Measurements from ENCODE around the gene PRKAR1A.

Gene PRKAR1A

GRCh38 chr17:68576137-68576536 is 63.9 kb downstream of the PRKAR1A start:
- Histone ChIP-seq H3K4me1 (ENCODE audit: control insufficient read depth, low read length) (no peaks in the 10 kb centered on the region), H3F3A (ENCODE audit: control insufficient read depth, insufficient read depth) (no peaks in the 10 kb centered on the region), H3K79me2 (ENCODE audit: control insufficient read depth, low read length) (no peaks in the 10 kb centered on the region), H4K20me1 (ENCODE audit: control insufficient read depth, insufficient read depth, low read depth, low read length) (no peaks in the 10 kb centered on the region), H3K9me3 (ENCODE audit: control insufficient read depth, insufficient read depth, low read length) (no peaks in the 10 kb centered on the region), H3K27ac (ENCODE audit: low read depth, low read length) (no peak overlapping the region), H3K4me3 (ENCODE audit: low read length) (no peak overlapping the region), H3K27me3 (ENCODE audit: control insufficient read depth, low read length) (0 out of 2 replicates have a peak, but pooled peaks cover 3% of the 10 kb centered on the region), H3K4me2 (ENCODE audit: low read length) (no peak overlapping the region), H3K36me3 (ENCODE audit: control insufficient read depth, low read length) (no peaks in the 10 kb centered on the region), H3K9me2 (replicated peaks; ENCODE audit: control insufficient read depth, low read length) (no peaks in the 10 kb centered on the region)
- TF ChIP-seq EZH2phosphoT487 (IDR thresholded peaks at IDR 0.05; ENCODE audit: borderline replicate concordance, low read length) (no peak), CTCF (IDR thresholded peaks at IDR 0.05; ENCODE audit: low read depth, low read length, poor library complexity, severe bottlenecking) (no peak)

- Histone ChIP-seq H3K9me2 (replicated peaks; ENCODE audit: control insufficient read depth, low read length) (no peaks in the 10 kb centered on the region), H4K20me1 (ENCODE audit: control insufficient read depth, insufficient read depth, low read depth, low read length) (no peaks in the 10 kb centered on the region), H3K4me2 (ENCODE audit: low read length) (no peak overlapping the region), H3K4me1 (ENCODE audit: control insufficient read depth, low read length) (no peaks in the 10 kb centered on the region), H3F3A (ENCODE audit: control insufficient read depth, insufficient read depth) (no peaks in the 10 kb centered on the region), H3K9me3 (ENCODE audit: control insufficient read depth, insufficient read depth, low read length) (no peaks in the 10 kb centered on the region), H3K4me3 (ENCODE audit: low read length) (no peak overlapping the region), H3K79me2 (ENCODE audit: control insufficient read depth, low read length) (no peaks in the 10 kb centered on the region), H3K36me3 (ENCODE audit: control insufficient read depth, low read length) (no peaks in the 10 kb centered on the region), H3K27me3 (ENCODE audit: control insufficient read depth, low read length) (0 out of 2 replicates have a peak, but pooled peaks cover 3% of the 10 kb centered on the region), H3K27ac (ENCODE audit: low read depth, low read length) (no peak overlapping the region)
- TF ChIP-seq CTCF (IDR thresholded peaks at IDR 0.05; ENCODE audit: low read depth, low read length, poor library complexity, severe bottlenecking) (no peak), EZH2phosphoT487 (IDR thresholded peaks at IDR 0.05; ENCODE audit: borderline replicate concordance, low read length) (no peak)
These were observed 64.7 kb downstream of the PRKAR1A start for GRCh38 chr17:68576811-68577496.

- no peaks in the 10 kb centered on the region for H3K79me2 ChIP-seq (ENCODE audit: control insufficient read depth, low read length)
- no peak overlapping the region for H3K4me2 ChIP-seq (ENCODE audit: low read length)
- no peaks in the 10 kb centered on the region for H3F3A ChIP-seq (ENCODE audit: control insufficient read depth, insufficient read depth)
- no peaks in the 10 kb centered on the region for H3K4me1 ChIP-seq (ENCODE audit: control insufficient read depth, low read length)
- no peaks in the 10 kb centered on the region for H3K36me3 ChIP-seq (ENCODE audit: control insufficient read depth, low read length)
- H3K4me3 ChIP-seq (ENCODE audit: low read length) = no peak overlapping the region
- H3K27me3 ChIP-seq (ENCODE audit: control insufficient read depth, low read length) = no peaks in the 10 kb centered on the region
- TF ChIP-seq EZH2phosphoT487 (IDR thresholded peaks at IDR 0.05; ENCODE audit: borderline replicate concordance, low read length) (no peak), CTCF (IDR thresholded peaks at IDR 0.05; ENCODE audit: low read depth, low read length, poor library complexity, severe bottlenecking) (no peak)
- no peaks in the 10 kb centered on the region for H4K20me1 ChIP-seq (ENCODE audit: control insufficient read depth, insufficient read depth, low read depth, low read length)
- no peaks in the 10 kb centered on the region for H3K9me3 ChIP-seq (ENCODE audit: control insufficient read depth, insufficient read depth, low read length)
- H3K9me2 ChIP-seq (replicated peaks; ENCODE audit: control insufficient read depth, low read length) = no peaks in the 10 kb centered on the region
- no peak overlapping the region for H3K27ac ChIP-seq (ENCODE audit: low read depth, low read length)
These were observed 65.2 kb downstream of the PRKAR1A start for GRCh38 chr17:68577497-68577821.

Data from DOHH2 (cell line).